Epithelial cell of prostate (primary cell): ENCODE results near the gene CEMIP.

Experiments
- DNase-seq: peaks from one replicate; pipeline ENCODE4 v3.0.0-alpha.2; 2011; ENCODE audit warnings: low read depth, low spot score
- H3K27ac ChIP-seq: fragments of 450-650 bp; 2 replicates; pipeline ENCODE4 v1.5.1; 2017; ENCODE audit warnings: mild to moderate bottlenecking

CEMIP gene

GRCh38 chr15:80839764-80840130, 60.6 kb downstream of the CEMIP start:
- H3K27ac ChIP-seq = peak overlapping the region; percentile 2
- DNase-seq = no peak

- H3K27ac ChIP-seq = peak overlapping the region; percentile 2
- no peak for DNase-seq
Observed at GRCh38 chr15:80840182-80841130, 61.3 kb downstream of the CEMIP start.

GRCh38 chr15:80841541-80841940, 62.4 kb downstream of the CEMIP start:
- peak overlapping the region; percentile 57 for H3K27ac ChIP-seq
- DNase-seq = no peak

- peak overlapping the region; percentile 57 for H3K27ac ChIP-seq
Observed at GRCh38 chr15:80844011-80844732, 65.0 kb downstream of the CEMIP start.

DNA sequence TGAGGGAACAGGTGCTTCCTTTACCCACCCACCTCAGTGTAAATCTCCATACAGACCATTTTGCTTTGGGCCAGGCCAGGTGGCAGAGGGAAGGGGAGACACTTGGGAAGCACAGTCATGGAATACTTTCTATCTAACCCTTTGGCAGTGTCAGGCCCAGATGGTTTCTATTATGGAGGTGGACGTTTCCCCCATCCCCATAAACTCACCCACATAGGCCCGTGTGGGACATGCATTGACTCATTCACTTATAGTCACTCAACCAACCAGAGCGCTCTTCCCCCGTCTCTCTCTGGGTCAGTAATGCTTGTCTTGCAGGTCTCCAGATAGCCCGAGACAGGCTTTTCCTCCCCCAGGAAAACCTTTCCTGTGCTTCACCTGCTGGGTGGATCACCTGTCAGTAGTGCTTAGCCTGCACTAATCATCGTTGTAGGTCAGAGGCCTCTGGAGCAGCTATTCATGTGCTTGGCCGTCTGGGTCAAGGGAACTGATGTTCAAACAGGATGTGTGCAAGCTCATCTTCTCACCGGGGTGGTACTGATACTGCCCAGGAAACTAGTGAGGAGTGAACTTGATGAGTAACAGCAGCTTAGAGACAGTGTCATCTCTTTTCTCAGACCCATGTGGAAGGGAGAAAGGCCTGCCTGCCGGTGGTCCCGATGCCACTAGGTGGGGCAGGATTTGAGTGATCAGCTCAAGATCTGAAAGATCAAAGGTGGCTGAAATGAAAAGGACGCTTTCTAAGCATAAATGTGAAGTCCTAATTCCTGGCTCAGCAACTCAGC, 67.1 kb downstream of the CEMIP start:
- peak overlapping the region; percentile 57 for H3K27ac ChIP-seq
- no peak for DNase-seq

More at GRCh38 chr15:80844011-80844732, 65.0 kb downstream of the CEMIP start:
- DNase-seq = peak; percentile 37

DNA sequence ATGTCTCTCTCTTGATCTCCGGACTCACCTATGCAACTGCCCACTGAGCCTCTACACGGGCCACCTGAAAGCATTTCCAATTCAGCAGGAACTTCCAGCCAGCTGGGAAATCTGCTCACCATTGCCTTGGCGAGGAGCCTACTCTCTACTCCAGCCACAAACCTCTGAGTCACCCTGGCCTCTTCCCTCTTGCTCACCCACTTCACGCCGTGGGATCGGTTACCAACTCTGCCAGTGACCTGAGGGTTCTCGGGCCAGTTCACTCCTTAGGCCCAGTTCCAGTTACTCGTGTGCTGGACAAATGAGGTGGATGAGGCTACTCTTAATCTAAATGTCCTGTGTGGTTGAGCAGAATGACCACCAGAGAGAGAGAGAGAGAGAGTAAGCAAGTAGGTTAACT, 70.1 kb downstream of the CEMIP start:
- peak; percentile 64 for DNase-seq
- H3K27ac ChIP-seq = peak overlapping the region; percentile 95

- peak; percentile 63 for DNase-seq
Observed at GRCh38 chr15:80850941-80851451, 71.8 kb downstream of the CEMIP start.

GRCh38 chr15:80852676-80853075, 73.5 kb downstream of the CEMIP start:
- H3K27ac ChIP-seq = peak overlapping the region; percentile 95
- peak; percentile 22 for DNase-seq

More at GRCh38 chr15:80850941-80851451, 71.8 kb downstream of the CEMIP start:
- peak overlapping the region; percentile 95 for H3K27ac ChIP-seq

DNA sequence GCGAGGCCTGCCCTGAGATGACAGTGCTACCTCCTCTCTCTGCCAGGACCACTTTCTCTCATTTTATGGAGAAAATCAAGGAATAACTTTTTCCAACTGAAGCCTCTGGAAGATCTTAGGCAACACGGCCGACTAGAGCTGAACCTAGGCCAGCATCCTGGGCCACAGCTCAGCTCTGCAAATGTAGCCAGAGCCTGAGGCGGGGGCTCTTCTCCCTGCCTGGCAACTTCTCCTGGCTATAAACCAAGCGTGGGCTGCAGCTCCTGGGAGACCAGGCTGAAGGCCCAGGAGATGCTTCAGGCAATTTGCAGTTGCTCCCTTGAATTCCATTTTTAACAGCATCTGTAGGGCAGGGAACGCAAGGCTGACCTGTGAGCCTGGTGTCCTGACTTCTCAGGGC, 74.9 kb downstream of the CEMIP start:
- H3K27ac ChIP-seq = no peak overlapping the region

DNA sequence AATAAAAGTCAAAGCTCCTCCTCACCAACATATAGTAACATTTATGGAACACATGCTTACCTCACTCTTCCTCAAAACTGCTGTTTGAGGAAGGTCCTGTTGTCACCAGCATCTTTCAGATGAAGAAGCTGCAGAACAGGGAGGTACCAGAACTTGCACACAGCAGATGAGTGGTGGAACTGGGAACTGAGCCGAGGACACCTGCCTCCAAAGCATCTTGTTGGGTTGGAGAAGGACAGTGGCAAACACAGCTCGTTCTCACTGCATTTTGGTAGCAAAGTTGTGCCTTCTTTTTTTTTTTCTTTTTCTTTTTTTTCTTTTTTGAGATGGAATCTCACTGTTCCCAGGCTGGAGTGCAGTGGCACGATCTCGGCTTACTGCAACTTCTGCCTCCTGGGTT, 76.0 kb downstream of the CEMIP start:
- H3K27ac ChIP-seq = no peak overlapping the region
- DNase-seq = no peak

More for the DNA sequence above, 74.9 kb downstream of the CEMIP start:
- DNase-seq = no peak

DNA sequence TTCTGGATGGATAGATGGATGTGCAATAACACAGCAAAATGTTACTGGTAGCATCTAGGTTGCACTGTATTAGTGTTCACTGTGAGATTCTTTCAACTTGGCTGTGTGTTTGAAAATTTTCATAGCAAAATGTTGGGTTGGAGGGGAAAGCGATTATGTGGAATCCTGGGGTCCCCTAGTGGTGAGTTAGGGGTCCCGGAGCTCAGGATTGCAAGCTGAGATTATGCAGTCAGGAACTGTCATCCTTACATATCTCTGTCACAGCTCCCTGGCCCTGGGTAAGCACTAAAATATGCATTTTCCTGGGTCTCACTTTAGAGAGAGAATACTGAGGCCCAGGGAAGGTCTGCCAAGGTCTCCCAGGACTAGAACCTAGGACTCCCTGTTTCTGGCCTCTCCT, 77.2 kb downstream of the CEMIP start:
- peak overlapping the region; percentile 23 for H3K27ac ChIP-seq
- no peak for DNase-seq

GRCh38 chr15:80856809-80857377, 77.7 kb downstream of the CEMIP start:
- DNase-seq = no peak

GRCh38 chr15:80861731-80862170, 82.6 kb downstream of the CEMIP start:
- no peak overlapping the region for H3K27ac ChIP-seq
- DNase-seq = no peak

More at GRCh38 chr15:80856809-80857377, 77.7 kb downstream of the CEMIP start:
- H3K27ac ChIP-seq = peak overlapping the region; percentile 23

DNA sequence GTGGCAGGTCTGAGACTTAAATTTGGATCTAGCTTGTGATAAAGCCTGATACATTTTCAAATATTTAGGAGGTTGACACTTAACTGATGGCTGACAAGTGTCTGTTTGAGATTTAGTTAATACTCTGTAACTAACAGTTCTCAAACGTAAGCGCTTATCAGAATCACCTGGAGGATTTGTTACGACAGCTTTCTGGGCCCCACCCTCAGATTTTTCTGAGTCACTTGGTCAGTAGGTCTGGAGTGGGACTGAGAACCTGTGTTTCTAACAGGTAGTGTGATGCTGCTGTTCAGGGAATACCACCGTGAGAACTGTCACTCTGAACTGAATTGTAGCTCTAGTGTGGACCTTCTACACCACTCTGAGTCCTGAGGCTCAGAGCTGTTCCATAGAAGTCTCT, 85.5 kb downstream of the CEMIP start:
- H3K27ac ChIP-seq = no peak overlapping the region
- DNase-seq = no peak

DNA sequence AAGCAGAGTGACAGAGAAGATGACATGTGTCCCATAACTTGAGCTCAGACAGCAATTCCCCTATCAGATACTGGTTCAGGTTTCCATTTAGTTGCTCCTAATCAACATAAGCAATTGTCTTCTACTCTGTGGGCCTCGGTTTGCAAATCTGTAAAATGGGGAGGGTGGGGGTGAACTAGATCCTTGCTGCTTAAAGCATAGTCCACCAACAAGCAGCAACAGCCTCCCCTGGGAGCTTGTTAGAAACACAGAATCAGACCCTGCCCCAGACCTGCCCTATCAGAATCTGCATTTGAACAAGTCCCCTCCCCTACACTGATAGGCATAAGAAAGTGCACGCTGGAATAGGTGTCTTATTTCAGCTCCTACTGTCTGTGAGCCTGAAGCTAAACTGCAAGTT, 87.8 kb downstream of the CEMIP start:
- H3K27ac ChIP-seq = no peak overlapping the region
- no peak for DNase-seq

DNA sequence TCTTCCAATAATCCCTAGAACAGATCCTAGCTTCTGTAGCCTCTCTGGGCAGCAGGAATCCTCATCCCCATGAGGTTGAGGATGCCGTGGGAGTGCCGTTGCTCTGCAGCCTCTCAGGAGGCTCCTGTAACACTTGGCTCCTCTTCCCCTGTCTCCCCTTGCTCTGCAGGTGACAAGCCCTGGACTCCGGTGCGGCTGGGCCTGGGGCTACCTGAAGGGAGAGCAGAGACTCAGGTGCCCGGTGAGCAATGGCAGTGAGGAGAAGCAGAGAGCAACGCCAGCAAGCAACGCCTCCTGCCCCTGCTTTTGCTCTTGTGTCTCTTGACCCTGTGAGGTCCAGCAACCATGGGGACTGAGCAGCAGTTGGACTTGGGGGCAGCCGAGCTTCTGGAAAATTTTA, 91.2 kb downstream of the CEMIP start:
- no peak overlapping the region for H3K27ac ChIP-seq
- no peak for DNase-seq

- no peak overlapping the region for H3K27ac ChIP-seq
- DNase-seq = no peak
Observed at GRCh38 chr15:80870893-80871292, 91.7 kb downstream of the CEMIP start.

GRCh38 chr15:80871858-80872257, 92.7 kb downstream of the CEMIP start:
- no peak overlapping the region for H3K27ac ChIP-seq
- DNase-seq = no peak

DNA sequence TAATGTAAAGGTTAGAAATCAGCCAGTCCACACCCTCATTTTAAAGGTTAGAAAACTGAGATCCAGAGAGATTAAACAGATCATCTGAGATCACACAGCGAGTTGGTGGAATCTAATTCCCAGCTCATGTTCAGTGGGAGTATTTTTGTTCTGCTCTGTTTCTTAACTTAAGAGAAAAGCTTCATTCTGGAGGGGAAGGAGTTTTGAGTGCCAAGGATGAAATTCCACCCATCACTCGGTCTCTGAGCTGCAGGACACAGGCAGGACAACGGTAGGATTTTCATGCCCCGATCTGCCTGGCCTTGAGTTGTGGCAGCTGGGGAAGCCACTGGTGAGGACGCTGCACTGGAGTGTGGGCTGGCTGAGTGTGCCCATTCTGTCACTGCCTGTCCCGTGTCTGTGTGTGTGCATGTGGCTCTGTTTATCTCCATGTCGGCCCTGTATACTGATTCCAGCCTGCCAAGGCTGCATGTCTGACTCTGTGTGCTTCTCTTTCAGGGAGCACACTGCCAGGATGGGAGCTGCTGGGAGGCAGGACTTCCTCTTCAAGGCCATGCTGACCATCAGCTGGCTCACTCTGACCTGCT, 94.3 kb downstream of the CEMIP start:
- no peak overlapping the region for H3K27ac ChIP-seq
- DNase-seq = no peak
